ENCODE data around the gene XPNPEP1. TPM values are rescaled to one million over a fixed set of nuclear protein-coding genes. Genes with fewer than 3 reads are reported as not detected.

The XPNPEP1 gene
- polyA plus RNA-seq, 1 donor (not counting 4 experiments of a cell fraction or from before 2014, with no cell fraction given): 96.2 TPM

GRCh38 chr10:109894516-109894915 is 28.8 kb downstream of the XPNPEP1 start:
- dilution Hi-C loops (cut with MboI; ENCODE audit: extremely low pct_ligation_motif_present, low sequenced_read_pairs): no loop called here
- Histone ChIP-seq H2AFZ (ENCODE audit: control insufficient read depth, low read length) (no peak overlapping the region), H3K27me3 (ENCODE audit: control insufficient read depth, extremely low read depth, insufficient read depth, low read length) (no peaks in the 10 kb centered on the region), H3K79me2 (ENCODE audit: control insufficient read depth, insufficient read depth, low read length) (peaks cover 31% of the 10 kb centered on the region), H4K20me1 (ENCODE audit: control insufficient read depth, extremely low read depth, insufficient read depth, low read length) (no peaks in the 10 kb centered on the region), H3K36me3 (ENCODE audit: control insufficient read depth in 2 of 2, extremely low read depth in 1 of 2, insufficient read depth in 2 of 2, low read length in 2 of 2) (peaks cover 4 to 10% of the 10 kb centered on the region in 2 experiments), H3K9ac (ENCODE audit: control insufficient read depth, extremely low read depth, insufficient read depth, low read length) (no peak overlapping the region), H3K27ac (ENCODE audit: control insufficient read depth, insufficient read depth, low read length) (peak overlapping the region; percentile 67), H3K9me3 (ENCODE audit: control insufficient read depth, low read depth, low read length) (no peaks in the 10 kb centered on the region), H3K4me2 (ENCODE audit: control insufficient read depth, extremely low read depth, insufficient read depth, low read depth, low read length) (peak overlapping the region; percentile 76), H3K9me1 (ENCODE audit: control insufficient read depth, extremely low read depth, insufficient read depth, low read length) (no peaks in the 10 kb centered on the region), H3K4me1 (ENCODE audit: control insufficient read depth, extremely low read depth, insufficient read depth, low read length) (peaks cover 64% of the 10 kb centered on the region), H3K4me3 (ENCODE audit: control insufficient read depth in 2 of 3, extremely low read depth in 1 of 3, insufficient read depth in 2 of 3, low read depth in 1 of 3, low read length in 3 of 3) (peak overlapping the region in 2 of 3 experiments; percentile 22 to 26)
- peak; percentile 89 for FAIRE-seq
- DNase-seq (ENCODE audit: low read depth, low spot score): peak; percentile 52
- TF ChIP-seq EZH2 (IDR thresholded peaks at IDR 0.05; ENCODE audit: low read length): no peak
- TF ChIP-seq CTCF (optimal IDR thresholded peaks at IDR 0.05 in 1 of 3, IDR thresholded peaks at IDR 0.05 in 1 of 3, conservative IDR thresholded peaks at IDR 0.05 in 1 of 3; ENCODE audit: extremely low read depth in 1 of 3, insufficient read depth in 2 of 3, low read length in 3 of 3): no peak

GRCh38 chr10:109893386-109893785 is 29.9 kb downstream of the XPNPEP1 start:
- Histone ChIP-seq H4K20me1 (ENCODE audit: control insufficient read depth, extremely low read depth, insufficient read depth, low read length) (no peaks in the 10 kb centered on the region), H3K27me3 (ENCODE audit: control insufficient read depth, extremely low read depth, insufficient read depth, low read length) (no peaks in the 10 kb centered on the region), H3K4me1 (ENCODE audit: control insufficient read depth, extremely low read depth, insufficient read depth, low read length) (peaks cover 59% of the 10 kb centered on the region), H3K9ac (ENCODE audit: control insufficient read depth, extremely low read depth, insufficient read depth, low read length) (no peak overlapping the region), H3K9me1 (ENCODE audit: control insufficient read depth, extremely low read depth, insufficient read depth, low read length) (no peaks in the 10 kb centered on the region), H3K4me3 (ENCODE audit: control insufficient read depth in 2 of 3, extremely low read depth in 1 of 3, insufficient read depth in 2 of 3, low read depth in 1 of 3, low read length in 3 of 3) (no peak overlapping the region), H3K27ac (ENCODE audit: control insufficient read depth, insufficient read depth, low read length) (peak overlapping the region; percentile 69), H3K36me3 (ENCODE audit: control insufficient read depth in 2 of 2, extremely low read depth in 1 of 2, insufficient read depth in 2 of 2, low read length in 2 of 2) (peaks cover 6 to 7% of the 10 kb centered on the region in 2 experiments), H2AFZ (ENCODE audit: control insufficient read depth, low read length) (no peak overlapping the region), H3K79me2 (ENCODE audit: control insufficient read depth, insufficient read depth, low read length) (peaks cover 20% of the 10 kb centered on the region), H3K9me3 (ENCODE audit: control insufficient read depth, low read depth, low read length) (no peaks in the 10 kb centered on the region), H3K4me2 (ENCODE audit: control insufficient read depth, extremely low read depth, insufficient read depth, low read depth, low read length) (no peak overlapping the region)
- FAIRE-seq (no peak), DNase-seq (ENCODE audit: low read depth, low spot score) (no peak)
- TF ChIP-seq CTCF (optimal IDR thresholded peaks at IDR 0.05 in 1 of 3, IDR thresholded peaks at IDR 0.05 in 1 of 3, conservative IDR thresholded peaks at IDR 0.05 in 1 of 3; ENCODE audit: extremely low read depth in 1 of 3, insufficient read depth in 2 of 3, low read length in 3 of 3): no peak
- TF ChIP-seq EZH2 (IDR thresholded peaks at IDR 0.05; ENCODE audit: low read length): no peak
- dilution Hi-C loops (cut with MboI; ENCODE audit: extremely low pct_ligation_motif_present, low sequenced_read_pairs): no loop called here
